K562 (cell line): Measurements from ENCODE around the gene ETV2. TPM values are rescaled to one million over a fixed set of nuclear protein-coding genes. Genes with fewer than 3 reads are reported as not detected.
A peak's percentile ranks its signal among the peaks of the same experiment; 100 is the strongest.

Experiments used
- EWSR1 ChIP-seq: fragments of 450-650 bp; IDR thresholded peaks from 2 replicates; pipeline ENCODE4 v1.6.1; 2018; ENCODE audit warnings: borderline replicate concordance, mild to moderate bottlenecking, low read depth, moderate library complexity; ENCODE audit not compliant: partially characterized antibody
- FUS ChIP-seq: fragments of 200-400 bp; formaldehyde crosslinking; optimal IDR thresholded peaks from 2 replicates; pipeline ENCODE3; 2017; ENCODE audit warnings: low read depth, low read length
- KAT8 ChIP-seq: fragments of 450-650 bp; IDR thresholded peaks from 2 replicates; pipeline ENCODE4 v1.6.1; 2016; ENCODE audit warnings: low read depth, mild to moderate bottlenecking
- KLF1 ChIP-seq: fragments of 450-650 bp; IDR thresholded peaks from 2 replicates; pipeline ENCODE4 v1.6.1; 2016; ENCODE audit warnings: missing genetic modification characterization, missing compliant biosample characterization
- RFX1 ChIP-seq: fragments of 450-650 bp; IDR thresholded peaks from 2 replicates; pipeline ENCODE4 v1.6.1; 2016; ENCODE audit warnings: mild to moderate bottlenecking, moderate library complexity
- RUNX1 ChIP-seq: sonication (generic); IDR thresholded peaks from 2 replicates; pipeline ENCODE4 v1.6.1; 2016; ENCODE audit warnings: antibody characterized with exemption, low read depth
- SAFB ChIP-seq: fragments of 200-400 bp; formaldehyde crosslinking; IDR thresholded peaks from 2 replicates; pipeline ENCODE4 v1.6.1; 2017; ENCODE audit warnings: low read depth, low read length, borderline replicate concordance
- ZFP36 ChIP-seq: fragments of 150-350 bp; IDR thresholded peaks from 2 replicates; pipeline ENCODE4 v1.6.1; 2018; ENCODE audit warnings: low read length, low read depth; ENCODE audit not compliant: partially characterized antibody
- polyA plus RNA-seq, 8 experiments: library from polyadenylated mRNA; depleted of rRNA in 4 of 8; stranded (reverse) in 5 of 8; unstranded in 3 of 8; fragments of >200 nt; fragmentation: Nextera tagmentation in 2 of 8; fragmentation: Illumina TruSeq in 1 of 8; extraction: Ambion mirVana in 2 of 8; extraction: Trizol in 1 of 8; gene quantifications; 2 replicates each; pipeline versions ENCODE4 v1.2.1 to v1.2.3, GENCODE V29; 2011 to 2014; ENCODE audit warnings: inconsistent platforms in 1 of 8, missing spikeins in 1 of 8
- total RNA-seq, 7 experiments: library from RNA; depleted of rRNA in 6 of 7; stranded (reverse); fragments of >200 nt in 6 of 7; fragmentation: Illumina TruSeq in 2 of 7; extraction: Trizol in 2 of 7; gene quantifications; 2 replicates each; pipeline versions ENCODE4 v1.2.1 to v1.2.3, GENCODE V29; 2011 to 2021; ENCODE audit warnings: low replicate concordance in 1 of 7
- TF ChIP-seq, protein P1 (sequence below): fragments of 200-600 bp; sonication (generic); IDR thresholded peaks from one replicate; pipeline ENCODE4 v1.6.1; 2012; ENCODE audit warnings: mild to moderate bottlenecking, low read depth, low read length, inconsistent platforms
- TF ChIP-seq, protein P2 (sequence below): sonication (generic); formaldehyde crosslinking; IDR thresholded peaks from 2 replicates; pipeline ENCODE4 v1.8.0; 2022; ENCODE audit warnings: mild to moderate bottlenecking, missing genetic modification reagents
- TF ChIP-seq, protein P3 (sequence below): fragments of 250-450 bp; sonication (Bioruptor Pico); IDR thresholded peaks from 2 replicates; pipeline ENCODE4 v1.5.0; 2020; ENCODE audit warnings: mild to moderate bottlenecking, borderline replicate concordance

The ETV2 gene
- total and polyA plus RNA-seq, 9 of the 15 experiments (the other 6 are each of a cell fraction or from before 2014, with no cell fraction given) = 0.11 to 3.7 (median 0.55) TPM

DNA sequence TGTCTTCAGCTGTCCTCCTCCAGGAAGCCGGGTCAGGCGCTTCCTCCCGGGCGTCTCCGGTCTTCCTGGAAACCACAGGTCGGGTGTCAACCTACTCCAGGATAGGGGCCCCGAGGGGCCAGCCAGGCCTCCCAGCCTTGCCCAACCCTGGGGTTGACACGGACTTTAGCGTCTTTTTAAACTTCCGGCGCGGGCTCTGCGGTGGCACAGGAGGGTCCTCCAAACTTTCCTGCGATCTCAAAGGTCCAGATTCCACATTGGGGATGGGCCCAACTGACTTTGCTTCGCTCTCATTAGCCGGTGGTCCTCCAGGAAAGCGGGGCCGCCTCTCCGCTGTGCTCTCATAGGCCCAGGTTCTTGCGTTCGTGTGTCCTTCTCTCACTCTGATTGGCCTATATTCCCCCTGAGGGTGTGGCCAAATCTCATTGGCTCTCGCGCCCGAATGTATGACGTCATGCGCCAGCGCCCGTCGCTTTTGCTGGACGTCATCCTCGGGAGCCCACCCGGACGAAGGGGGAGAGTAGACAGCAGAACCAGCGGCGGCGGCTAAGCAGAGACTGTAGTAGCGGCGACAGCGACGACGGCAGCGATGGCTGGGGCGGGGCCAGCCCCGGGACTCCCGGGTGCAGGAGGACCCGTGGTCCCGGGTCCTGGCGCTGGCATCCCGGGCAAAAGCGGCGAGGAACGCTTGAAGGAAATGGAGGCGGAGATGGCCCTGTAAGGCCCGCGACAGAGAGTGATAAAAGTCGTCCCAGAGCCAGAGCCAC is 12.8 kb upstream of the ETV2 start, which contains the start of gene RBM42 (continued):
- TF ChIP-seq, protein P1, sequence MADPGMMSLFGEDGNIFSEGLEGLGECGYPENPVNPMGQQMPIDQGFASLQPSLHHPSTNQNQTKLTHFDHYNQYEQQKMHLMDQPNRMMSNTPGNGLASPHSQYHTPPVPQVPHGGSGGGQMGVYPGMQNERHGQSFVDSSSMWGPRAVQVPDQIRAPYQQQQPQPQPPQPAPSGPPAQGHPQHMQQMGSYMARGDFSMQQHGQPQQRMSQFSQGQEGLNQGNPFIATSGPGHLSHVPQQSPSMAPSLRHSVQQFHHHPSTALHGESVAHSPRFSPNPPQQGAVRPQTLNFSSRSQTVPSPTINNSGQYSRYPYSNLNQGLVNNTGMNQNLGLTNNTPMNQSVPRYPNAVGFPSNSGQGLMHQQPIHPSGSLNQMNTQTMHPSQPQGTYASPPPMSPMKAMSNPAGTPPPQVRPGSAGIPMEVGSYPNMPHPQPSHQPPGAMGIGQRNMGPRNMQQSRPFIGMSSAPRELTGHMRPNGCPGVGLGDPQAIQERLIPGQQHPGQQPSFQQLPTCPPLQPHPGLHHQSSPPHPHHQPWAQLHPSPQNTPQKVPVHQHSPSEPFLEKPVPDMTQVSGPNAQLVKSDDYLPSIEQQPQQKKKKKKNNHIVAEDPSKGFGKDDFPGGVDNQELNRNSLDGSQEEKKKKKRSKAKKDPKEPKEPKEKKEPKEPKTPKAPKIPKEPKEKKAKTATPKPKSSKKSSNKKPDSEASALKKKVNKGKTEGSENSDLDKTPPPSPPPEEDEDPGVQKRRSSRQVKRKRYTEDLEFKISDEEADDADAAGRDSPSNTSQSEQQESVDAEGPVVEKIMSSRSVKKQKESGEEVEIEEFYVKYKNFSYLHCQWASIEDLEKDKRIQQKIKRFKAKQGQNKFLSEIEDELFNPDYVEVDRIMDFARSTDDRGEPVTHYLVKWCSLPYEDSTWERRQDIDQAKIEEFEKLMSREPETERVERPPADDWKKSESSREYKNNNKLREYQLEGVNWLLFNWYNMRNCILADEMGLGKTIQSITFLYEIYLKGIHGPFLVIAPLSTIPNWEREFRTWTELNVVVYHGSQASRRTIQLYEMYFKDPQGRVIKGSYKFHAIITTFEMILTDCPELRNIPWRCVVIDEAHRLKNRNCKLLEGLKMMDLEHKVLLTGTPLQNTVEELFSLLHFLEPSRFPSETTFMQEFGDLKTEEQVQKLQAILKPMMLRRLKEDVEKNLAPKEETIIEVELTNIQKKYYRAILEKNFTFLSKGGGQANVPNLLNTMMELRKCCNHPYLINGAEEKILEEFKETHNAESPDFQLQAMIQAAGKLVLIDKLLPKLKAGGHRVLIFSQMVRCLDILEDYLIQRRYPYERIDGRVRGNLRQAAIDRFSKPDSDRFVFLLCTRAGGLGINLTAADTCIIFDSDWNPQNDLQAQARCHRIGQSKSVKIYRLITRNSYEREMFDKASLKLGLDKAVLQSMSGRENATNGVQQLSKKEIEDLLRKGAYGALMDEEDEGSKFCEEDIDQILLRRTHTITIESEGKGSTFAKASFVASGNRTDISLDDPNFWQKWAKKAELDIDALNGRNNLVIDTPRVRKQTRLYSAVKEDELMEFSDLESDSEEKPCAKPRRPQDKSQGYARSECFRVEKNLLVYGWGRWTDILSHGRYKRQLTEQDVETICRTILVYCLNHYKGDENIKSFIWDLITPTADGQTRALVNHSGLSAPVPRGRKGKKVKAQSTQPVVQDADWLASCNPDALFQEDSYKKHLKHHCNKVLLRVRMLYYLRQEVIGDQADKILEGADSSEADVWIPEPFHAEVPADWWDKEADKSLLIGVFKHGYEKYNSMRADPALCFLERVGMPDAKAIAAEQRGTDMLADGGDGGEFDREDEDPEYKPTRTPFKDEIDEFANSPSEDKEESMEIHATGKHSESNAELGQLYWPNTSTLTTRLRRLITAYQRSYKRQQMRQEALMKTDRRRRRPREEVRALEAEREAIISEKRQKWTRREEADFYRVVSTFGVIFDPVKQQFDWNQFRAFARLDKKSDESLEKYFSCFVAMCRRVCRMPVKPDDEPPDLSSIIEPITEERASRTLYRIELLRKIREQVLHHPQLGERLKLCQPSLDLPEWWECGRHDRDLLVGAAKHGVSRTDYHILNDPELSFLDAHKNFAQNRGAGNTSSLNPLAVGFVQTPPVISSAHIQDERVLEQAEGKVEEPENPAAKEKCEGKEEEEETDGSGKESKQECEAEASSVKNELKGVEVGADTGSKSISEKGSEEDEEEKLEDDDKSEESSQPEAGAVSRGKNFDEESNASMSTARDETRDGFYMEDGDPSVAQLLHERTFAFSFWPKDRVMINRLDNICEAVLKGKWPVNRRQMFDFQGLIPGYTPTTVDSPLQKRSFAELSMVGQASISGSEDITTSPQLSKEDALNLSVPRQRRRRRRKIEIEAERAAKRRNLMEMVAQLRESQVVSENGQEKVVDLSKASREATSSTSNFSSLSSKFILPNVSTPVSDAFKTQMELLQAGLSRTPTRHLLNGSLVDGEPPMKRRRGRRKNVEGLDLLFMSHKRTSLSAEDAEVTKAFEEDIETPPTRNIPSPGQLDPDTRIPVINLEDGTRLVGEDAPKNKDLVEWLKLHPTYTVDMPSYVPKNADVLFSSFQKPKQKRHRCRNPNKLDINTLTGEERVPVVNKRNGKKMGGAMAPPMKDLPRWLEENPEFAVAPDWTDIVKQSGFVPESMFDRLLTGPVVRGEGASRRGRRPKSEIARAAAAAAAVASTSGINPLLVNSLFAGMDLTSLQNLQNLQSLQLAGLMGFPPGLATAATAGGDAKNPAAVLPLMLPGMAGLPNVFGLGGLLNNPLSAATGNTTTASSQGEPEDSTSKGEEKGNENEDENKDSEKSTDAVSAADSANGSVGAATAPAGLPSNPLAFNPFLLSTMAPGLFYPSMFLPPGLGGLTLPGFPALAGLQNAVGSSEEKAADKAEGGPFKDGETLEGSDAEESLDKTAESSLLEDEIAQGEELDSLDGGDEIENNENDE = no peak
- no peak for TF ChIP-seq RFX1
- TF ChIP-seq, protein P2, sequence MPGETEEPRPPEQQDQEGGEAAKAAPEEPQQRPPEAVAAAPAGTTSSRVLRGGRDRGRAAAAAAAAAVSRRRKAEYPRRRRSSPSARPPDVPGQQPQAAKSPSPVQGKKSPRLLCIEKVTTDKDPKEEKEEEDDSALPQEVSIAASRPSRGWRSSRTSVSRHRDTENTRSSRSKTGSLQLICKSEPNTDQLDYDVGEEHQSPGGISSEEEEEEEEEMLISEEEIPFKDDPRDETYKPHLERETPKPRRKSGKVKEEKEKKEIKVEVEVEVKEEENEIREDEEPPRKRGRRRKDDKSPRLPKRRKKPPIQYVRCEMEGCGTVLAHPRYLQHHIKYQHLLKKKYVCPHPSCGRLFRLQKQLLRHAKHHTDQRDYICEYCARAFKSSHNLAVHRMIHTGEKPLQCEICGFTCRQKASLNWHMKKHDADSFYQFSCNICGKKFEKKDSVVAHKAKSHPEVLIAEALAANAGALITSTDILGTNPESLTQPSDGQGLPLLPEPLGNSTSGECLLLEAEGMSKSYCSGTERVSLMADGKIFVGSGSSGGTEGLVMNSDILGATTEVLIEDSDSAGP (CRISPR knock-in tag) = no peak
- TF ChIP-seq, protein P3, sequence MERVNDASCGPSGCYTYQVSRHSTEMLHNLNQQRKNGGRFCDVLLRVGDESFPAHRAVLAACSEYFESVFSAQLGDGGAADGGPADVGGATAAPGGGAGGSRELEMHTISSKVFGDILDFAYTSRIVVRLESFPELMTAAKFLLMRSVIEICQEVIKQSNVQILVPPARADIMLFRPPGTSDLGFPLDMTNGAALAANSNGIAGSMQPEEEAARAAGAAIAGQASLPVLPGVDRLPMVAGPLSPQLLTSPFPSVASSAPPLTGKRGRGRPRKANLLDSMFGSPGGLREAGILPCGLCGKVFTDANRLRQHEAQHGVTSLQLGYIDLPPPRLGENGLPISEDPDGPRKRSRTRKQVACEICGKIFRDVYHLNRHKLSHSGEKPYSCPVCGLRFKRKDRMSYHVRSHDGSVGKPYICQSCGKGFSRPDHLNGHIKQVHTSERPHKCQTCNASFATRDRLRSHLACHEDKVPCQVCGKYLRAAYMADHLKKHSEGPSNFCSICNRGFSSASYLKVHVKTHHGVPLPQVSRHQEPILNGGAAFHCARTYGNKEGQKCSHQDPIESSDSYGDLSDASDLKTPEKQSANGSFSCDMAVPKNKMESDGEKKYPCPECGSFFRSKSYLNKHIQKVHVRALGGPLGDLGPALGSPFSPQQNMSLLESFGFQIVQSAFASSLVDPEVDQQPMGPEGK (CRISPR knock-in tag) = no peak
- no peak for TF ChIP-seq SAFB
- TF ChIP-seq KAT8 = peak; percentile 74; the same call in 1 of the 2 replicates
- no peak for TF ChIP-seq EWSR1
- TF ChIP-seq RUNX1 = 0 out of 2 replicates have a peak, but pooled peaks have one; percentile 54
- TF ChIP-seq KLF1 (tag) = peak; percentile 72; the same call in 1 of the 2 replicates
- no peak for TF ChIP-seq FUS
- no peak for TF ChIP-seq ZFP36
